SJCRH30 (cell line): ENCODE data around the gene BTK. TPM values are rescaled to one million over a fixed set of nuclear protein-coding genes. Genes with fewer than 3 reads are reported as not detected.

ENCODE experiments used
- DNase-seq, 2 experiments: peaks; one replicate each; pipeline ENCODE4 v3.0.0-alpha.2; 2015 to 2020
- H3K27ac ChIP-seq: fragments of 250-450 bp; sonication (Bioruptor Pico); 2 replicates; pipeline ENCODE4 v1.5.1; 2020; ENCODE audit warnings: mild to moderate bottlenecking, moderate library complexity
- H3K27me3 ChIP-seq: fragments of 250-450 bp; sonication (Bioruptor Pico); 2 replicates; pipeline ENCODE4 v1.5.1; 2020; ENCODE audit warnings: mild to moderate bottlenecking, moderate library complexity
- H3K36me3 ChIP-seq: fragments of 250-450 bp; sonication (Bioruptor Pico); 2 replicates; pipeline ENCODE4 v1.5.1; 2020; ENCODE audit warnings: mild to moderate bottlenecking, moderate library complexity
- H3K4me1 ChIP-seq: fragments of 250-450 bp; sonication (Bioruptor Pico); 2 replicates; pipeline ENCODE4 v1.5.1; 2020; ENCODE audit warnings: mild to moderate bottlenecking, moderate library complexity
- H3K4me3 ChIP-seq: fragments of 250-450 bp; sonication (Bioruptor Pico); 2 replicates; pipeline ENCODE4 v1.5.1; 2020; ENCODE audit warnings: mild to moderate bottlenecking, moderate library complexity
- H3K9me3 ChIP-seq: fragments of 250-450 bp; sonication (Bioruptor Pico); replicated peaks from 2 replicates; pipeline ENCODE4 v1.5.1; 2020; ENCODE audit warnings: mild to moderate bottlenecking, moderate library complexity
- total RNA-seq: library from RNA; depleted of rRNA; stranded (reverse); fragments of >200 nt; shearing (Covaris generic); gene quantifications from 2 replicates; pipeline ENCODE4 v1.2.3, GENCODE V29; 2014; rRNA removed

Gene BTK
- total RNA-seq = 0.05 TPM in 1 of 2 replicates, not detected in the other

DNA sequence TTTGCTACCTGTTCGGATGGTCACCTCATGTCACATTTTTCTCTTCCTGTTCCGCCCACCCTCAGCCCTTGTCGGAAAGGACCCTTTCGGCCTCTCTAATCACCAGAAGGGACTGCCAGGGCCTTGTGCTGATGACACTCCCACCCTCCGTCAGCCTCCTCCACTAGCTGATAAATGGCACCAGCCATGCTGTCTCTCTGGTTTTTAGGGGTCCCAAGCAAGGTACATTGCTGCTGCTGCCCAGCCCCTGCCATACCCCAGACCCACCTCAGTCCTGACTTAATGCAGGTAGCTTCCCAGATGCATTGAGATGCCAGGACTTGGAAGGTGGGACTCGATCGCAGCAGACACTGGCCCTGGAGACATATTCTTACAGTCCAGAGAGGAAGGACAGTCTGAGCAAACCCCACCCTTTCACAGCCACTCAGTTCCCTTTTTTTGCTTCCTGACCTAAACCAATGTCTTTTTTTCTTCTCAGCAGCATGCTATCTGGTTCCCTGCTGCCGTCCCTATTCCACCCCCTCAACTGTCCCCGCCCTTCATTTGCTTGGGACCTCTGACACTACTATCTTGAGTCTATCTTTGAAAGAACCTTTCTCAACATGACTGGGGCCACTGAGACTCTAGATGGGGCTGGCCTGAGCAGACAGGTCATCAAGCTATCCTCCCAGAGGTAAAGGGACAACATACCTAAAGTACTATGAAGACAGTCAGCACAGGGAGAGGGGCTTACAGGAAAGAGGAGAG, at the start of gene BTK:
Gene BTK (minus strand): TSS at position 397 of the 747 bp plus-strand sequence. CDS start 10,907 bp downstream, outside the sequence.
- H3K36me3 ChIP-seq = peaks cover under 1% of the 10 kb centered on the region; the same call in 1 of the 2 replicates
- H3K9me3 ChIP-seq = no peaks in the 10 kb centered on the region
- DNase-seq = no peak
- H3K27me3 ChIP-seq = no peaks in the 10 kb centered on the region
- no peak within 1 kb of the TSS for H3K4me3 ChIP-seq
- no peaks in the 10 kb centered on the region for H3K4me1 ChIP-seq
- no peak within 1 kb of the TSS for H3K27ac ChIP-seq

DNA sequence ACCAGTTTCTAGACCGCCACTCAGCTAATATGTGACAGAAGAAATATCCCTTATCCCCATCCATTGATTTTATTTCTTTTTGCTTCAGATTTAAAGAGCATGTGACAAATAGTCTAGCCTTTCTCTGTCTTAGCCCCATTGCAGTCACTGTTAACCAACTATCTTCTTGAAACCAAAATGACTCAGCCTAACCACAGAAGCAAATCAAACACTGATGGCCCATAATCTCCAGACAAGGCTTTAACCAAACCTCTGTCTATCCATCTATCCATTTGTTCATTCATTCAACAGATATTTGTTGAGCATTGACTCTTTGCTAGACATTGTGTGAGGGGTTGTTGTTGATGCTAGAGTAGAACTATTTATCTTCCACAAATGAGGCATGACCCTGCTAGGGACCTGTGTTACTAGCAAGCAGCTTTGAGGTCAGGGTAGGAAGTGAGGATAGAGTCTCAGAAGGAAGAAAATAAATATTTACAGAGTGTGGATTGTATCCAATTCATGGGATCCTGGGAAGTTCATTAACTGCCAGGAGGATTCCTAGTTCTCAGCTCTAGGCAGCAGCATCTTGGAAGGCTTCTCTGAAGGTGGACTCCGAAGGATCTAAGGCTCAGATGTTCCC, 44.6 kb upstream of the BTK start:
- no peak for DNase-seq
- no peak overlapping the region for H3K27ac ChIP-seq
- H3K4me3 ChIP-seq = no peak overlapping the region

DNA sequence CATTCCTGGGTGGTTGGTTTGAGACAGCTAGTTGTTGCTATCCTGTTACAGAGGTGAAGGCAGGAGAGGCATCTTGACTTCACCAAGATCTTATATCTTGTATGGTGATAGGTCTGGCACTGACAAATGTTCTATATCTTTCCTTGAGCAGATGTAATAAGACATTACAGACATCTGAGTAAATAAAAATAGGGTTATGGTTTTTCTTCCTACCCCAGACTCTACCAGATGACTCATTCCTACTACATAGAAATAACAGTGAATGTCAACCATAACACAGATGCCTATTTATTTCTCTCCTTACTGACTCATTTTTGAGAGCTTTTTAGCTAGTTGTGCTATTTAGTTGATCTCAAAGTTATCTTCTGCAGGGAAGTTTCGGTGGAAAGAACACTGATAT, 43.9 kb upstream of the BTK start:
- Histone ChIP-seq H3K27ac (no peak overlapping the region), H3K27me3 (no peaks in the 10 kb centered on the region), H3K36me3 (peaks cover 13% of the 10 kb centered on the region), H3K4me1 (no peaks in the 10 kb centered on the region), H3K4me3 (no peak overlapping the region), H3K9me3 (peaks cover 3% of the 10 kb centered on the region; the same call in 1 of the 2 replicates)
- DNase-seq = no peak

More for the DNA sequence above, 44.6 kb upstream of the BTK start:
- no peaks in the 10 kb centered on the region for H3K27me3 ChIP-seq
- no peaks in the 10 kb centered on the region for H3K4me1 ChIP-seq
- H3K9me3 ChIP-seq = peaks cover 3% of the 10 kb centered on the region; the same call in 1 of the 2 replicates
- peaks cover 13% of the 10 kb centered on the region for H3K36me3 ChIP-seq

DNA sequence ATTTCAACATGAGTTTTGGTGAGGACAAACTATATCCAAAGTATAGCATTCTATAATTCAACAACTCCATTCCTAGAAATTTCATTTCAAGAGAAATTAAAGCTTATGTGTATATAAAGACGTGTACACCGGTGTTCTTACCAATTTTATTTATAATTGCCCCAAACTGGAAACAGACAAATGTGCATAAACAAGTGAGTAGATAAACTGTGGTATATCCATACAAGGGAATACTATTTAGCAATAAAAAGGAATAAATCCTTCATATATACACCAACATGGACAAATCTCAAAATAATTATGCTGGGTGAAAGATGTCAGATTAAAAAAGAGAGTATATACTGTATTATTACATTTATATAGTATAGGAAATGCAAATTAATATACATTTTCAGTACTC, 42.0 kb upstream of the BTK start:
- H3K4me3 ChIP-seq = no peak overlapping the region
- H3K9me3 ChIP-seq = peaks cover 3% of the 10 kb centered on the region; the same call in 1 of the 2 replicates
- H3K27ac ChIP-seq = no peak overlapping the region
- peaks cover 13% of the 10 kb centered on the region for H3K36me3 ChIP-seq
- no peaks in the 10 kb centered on the region for H3K27me3 ChIP-seq
- no peak for DNase-seq
- no peaks in the 10 kb centered on the region for H3K4me1 ChIP-seq

DNA sequence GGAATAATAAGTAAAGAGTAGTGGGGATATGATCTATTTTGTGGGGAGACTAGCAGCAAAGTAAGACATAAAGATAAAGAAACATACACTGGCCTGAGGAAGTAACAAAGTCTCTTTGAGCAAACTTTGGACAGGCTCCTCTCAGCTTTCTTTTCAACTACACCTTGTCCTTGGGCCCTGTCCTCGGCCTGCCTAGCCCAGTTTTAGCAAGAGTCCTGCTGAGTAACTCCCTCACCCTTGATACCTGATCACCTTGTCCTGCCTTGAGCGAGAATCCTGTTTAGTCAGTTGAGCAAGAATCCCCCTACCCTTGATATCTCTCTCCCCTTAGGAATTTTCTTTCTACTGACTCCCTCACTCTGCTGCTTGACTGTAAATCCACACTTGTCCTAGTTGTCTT, 33.5 kb upstream of the BTK start:
- no peaks in the 10 kb centered on the region for H3K27me3 ChIP-seq
- DNase-seq = no peak
- H3K4me3 ChIP-seq = no peak overlapping the region
- no peak overlapping the region for H3K27ac ChIP-seq
- no peaks in the 10 kb centered on the region for H3K4me1 ChIP-seq
- no peaks in the 10 kb centered on the region for H3K36me3 ChIP-seq
- H3K9me3 ChIP-seq = no peaks in the 10 kb centered on the region

- H3K27me3 ChIP-seq = no peaks in the 10 kb centered on the region
- no peaks in the 10 kb centered on the region for H3K9me3 ChIP-seq
- peak overlapping the region; percentile 84 for H3K4me3 ChIP-seq
- peak; percentile 81 to 83 for DNase-seq
- H3K4me1 ChIP-seq = no peaks in the 10 kb centered on the region
- peak overlapping the region; percentile 93 for H3K27ac ChIP-seq
- 0 out of 2 replicates have a peak, but pooled peaks cover 2% of the 10 kb centered on the region for H3K36me3 ChIP-seq
Observed at GRCh38 chrX:101417981-101418841, 32.2 kb upstream of the BTK start.

GRCh38 chrX:101417190-101417589, 31.2 kb upstream of the BTK start:
- no peaks in the 10 kb centered on the region for H3K9me3 ChIP-seq
- peak overlapping the region; percentile 84 for H3K4me3 ChIP-seq
- peak overlapping the region; percentile 93; the same call in 1 of the 2 replicates for H3K27ac ChIP-seq
- H3K27me3 ChIP-seq = no peaks in the 10 kb centered on the region
- no peak for DNase-seq
- H3K36me3 ChIP-seq = 0 out of 2 replicates have a peak, but pooled peaks cover 3% of the 10 kb centered on the region
- H3K4me1 ChIP-seq = no peaks in the 10 kb centered on the region

DNA sequence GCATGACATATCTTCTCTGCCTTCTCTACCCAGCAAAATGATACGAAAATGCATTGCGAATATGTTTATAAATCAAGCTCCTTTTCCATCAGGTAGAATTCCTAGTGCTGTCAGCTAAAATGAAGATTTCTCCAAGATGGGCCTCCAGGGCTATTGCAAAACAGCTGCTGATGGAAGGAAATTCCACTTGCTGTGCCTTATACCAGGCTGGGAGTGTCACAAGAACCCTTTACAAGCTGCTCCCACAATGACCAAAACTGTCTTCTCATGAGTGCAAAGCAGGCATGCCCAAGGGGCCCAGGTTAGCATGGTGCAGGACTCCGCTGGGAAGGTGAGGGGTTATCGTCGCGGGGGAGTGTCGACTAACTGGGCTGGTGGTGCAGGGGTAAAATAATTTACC, 30.7 kb upstream of the BTK start:
- Histone ChIP-seq H3K4me1 (no peaks in the 10 kb centered on the region), H3K27me3 (no peaks in the 10 kb centered on the region), H3K36me3 (0 out of 2 replicates have a peak, but pooled peaks cover 5% of the 10 kb centered on the region), H3K4me3 (no peak overlapping the region), H3K27ac (no peak overlapping the region), H3K9me3 (no peaks in the 10 kb centered on the region)
- no peak for DNase-seq

- H3K9me3 ChIP-seq = no peaks in the 10 kb centered on the region
- H3K27me3 ChIP-seq = no peaks in the 10 kb centered on the region
- DNase-seq = peak; percentile 34 to 84
- no peak overlapping the region for H3K4me3 ChIP-seq
- H3K4me1 ChIP-seq = no peaks in the 10 kb centered on the region
- no peak overlapping the region for H3K27ac ChIP-seq
- H3K36me3 ChIP-seq = 0 out of 2 replicates have a peak, but pooled peaks cover 5% of the 10 kb centered on the region
Observed at GRCh38 chrX:101415180-101416145, 29.5 kb upstream of the BTK start.

- no peak overlapping the region for H3K27ac ChIP-seq
- 0 out of 2 replicates have a peak, but pooled peaks cover 5% of the 10 kb centered on the region for H3K36me3 ChIP-seq
- DNase-seq = no peak
- H3K27me3 ChIP-seq = no peaks in the 10 kb centered on the region
- no peak overlapping the region for H3K4me3 ChIP-seq
- no peaks in the 10 kb centered on the region for H3K9me3 ChIP-seq
- H3K4me1 ChIP-seq = no peaks in the 10 kb centered on the region
Observed at GRCh38 chrX:101411984-101412383, 26.0 kb upstream of the BTK start.

- Histone ChIP-seq H3K27me3 (no peaks in the 10 kb centered on the region), H3K9me3 (no peaks in the 10 kb centered on the region), H3K36me3 (0 out of 2 replicates have a peak, but pooled peaks cover 5% of the 10 kb centered on the region), H3K27ac (no peak overlapping the region), H3K4me3 (no peak overlapping the region), H3K4me1 (no peaks in the 10 kb centered on the region)
- no peak for DNase-seq
Observed at GRCh38 chrX:101410461-101410860, 24.5 kb upstream of the BTK start.

GRCh38 chrX:101409043-101409442, 23.1 kb upstream of the BTK start:
- peak overlapping the region; percentile 71 for H3K4me3 ChIP-seq
- 0 out of 2 replicates have a peak, but pooled peaks cover 3% of the 10 kb centered on the region for H3K36me3 ChIP-seq
- no peaks in the 10 kb centered on the region for H3K9me3 ChIP-seq
- no peaks in the 10 kb centered on the region for H3K27me3 ChIP-seq
- peak overlapping the region; percentile 82; the same call in 1 of the 2 replicates for H3K27ac ChIP-seq
- no peaks in the 10 kb centered on the region for H3K4me1 ChIP-seq
- DNase-seq = no peak

DNA sequence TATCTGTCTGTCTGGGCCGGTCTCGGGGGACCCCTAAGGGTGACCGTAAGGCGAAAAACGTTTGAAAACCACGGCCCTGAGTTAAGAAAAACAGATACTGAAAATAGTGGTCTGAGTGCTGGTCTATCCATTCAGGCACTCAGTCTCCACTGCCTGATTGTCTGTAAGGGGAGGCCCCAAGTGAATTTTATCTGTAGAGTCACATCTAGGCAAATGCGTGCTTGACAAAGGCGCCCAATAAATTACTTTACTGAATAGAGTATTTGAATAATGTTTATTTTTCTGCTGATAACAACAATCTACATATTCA, 22.5 kb upstream of the BTK start:
- Histone ChIP-seq H3K4me3 (peak overlapping the region; percentile 71), H3K9me3 (no peaks in the 10 kb centered on the region), H3K36me3 (0 out of 2 replicates have a peak, but pooled peaks cover 3% of the 10 kb centered on the region), H3K27ac (peak overlapping the region; percentile 82), H3K4me1 (no peaks in the 10 kb centered on the region), H3K27me3 (no peaks in the 10 kb centered on the region)
- no peak for DNase-seq
